ENCODE data around the gene CD300A.

CD300A gene

GRCh38 chr17:74478420-74479100, 12.1 kb downstream of the CD300A start:
- DNase-seq (ENCODE audit: low read depth), result peak; percentile 87
- TF ChIP-seq CTCF (IDR thresholded peaks at IDR 0.05; ENCODE audit: low read depth, low read length), result no peak
- peak; percentile 70 for TF ChIP-seq MYC (IDR thresholded peaks at IDR 0.05; ENCODE audit: low read depth, low read length)
- TF ChIP-seq, protein P1, sequence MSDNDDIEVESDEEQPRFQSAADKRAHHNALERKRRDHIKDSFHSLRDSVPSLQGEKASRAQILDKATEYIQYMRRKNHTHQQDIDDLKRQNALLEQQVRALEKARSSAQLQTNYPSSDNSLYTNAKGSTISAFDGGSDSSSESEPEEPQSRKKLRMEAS (IDR thresholded peaks at IDR 0.05; ENCODE audit: low read depth, low read length), result peak; percentile 93
- no peak for TF ChIP-seq POLR2A (IDR thresholded peaks at IDR 0.05; ENCODE audit: extremely low read depth, insufficient read length)
- no peak overlapping the region for H3K4me3 ChIP-seq (ENCODE audit: low read depth, low read length)

DNA sequence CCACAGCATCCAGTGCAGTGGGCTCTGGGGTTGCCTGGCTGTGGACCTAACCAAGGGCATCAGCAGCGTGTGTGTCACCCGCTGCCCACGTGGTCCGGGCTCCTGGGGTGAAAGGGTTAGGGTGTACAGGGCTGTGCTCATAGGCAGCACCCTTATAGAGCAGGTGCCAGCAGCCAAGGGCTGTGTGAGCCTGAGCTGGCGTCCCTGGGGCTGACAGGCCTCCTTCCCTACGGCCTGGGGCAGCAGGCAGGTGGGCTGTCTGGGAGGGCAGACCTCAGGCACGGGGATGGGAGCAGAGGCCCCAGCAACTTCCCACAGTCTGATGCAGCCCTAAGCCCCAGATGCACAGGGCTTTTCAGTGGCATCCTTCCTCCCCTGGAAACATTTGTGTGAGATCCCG, 13.9 kb downstream of the CD300A start:
- TF ChIP-seq CTCF (IDR thresholded peaks at IDR 0.05; ENCODE audit: low read depth, low read length) (no peak), POLR2A (IDR thresholded peaks at IDR 0.05; ENCODE audit: extremely low read depth, insufficient read length) (no peak), MYC (IDR thresholded peaks at IDR 0.05; ENCODE audit: low read depth, low read length) (no peak)
- TF ChIP-seq, protein P1 (IDR thresholded peaks at IDR 0.05; ENCODE audit: low read depth, low read length), result no peak
- no peak overlapping the region for H3K4me3 ChIP-seq (ENCODE audit: low read depth, low read length)
- DNase-seq (ENCODE audit: low read depth), result no peak

- DNase-seq (ENCODE audit: low read depth), result no peak
- H3K4me3 ChIP-seq (ENCODE audit: low read depth, low read length), result no peak overlapping the region
- no peak for TF ChIP-seq POLR2A (IDR thresholded peaks at IDR 0.05; ENCODE audit: extremely low read depth, insufficient read length)
- TF ChIP-seq, protein P1 (IDR thresholded peaks at IDR 0.05; ENCODE audit: low read depth, low read length), result no peak
- no peak for TF ChIP-seq CTCF (IDR thresholded peaks at IDR 0.05; ENCODE audit: low read depth, low read length)
- TF ChIP-seq MYC (IDR thresholded peaks at IDR 0.05; ENCODE audit: low read depth, low read length), result no peak
Measured at GRCh38 chr17:74481621-74482020, 15.2 kb downstream of the CD300A start.

GRCh38 chr17:74484066-74484465, 17.6 kb downstream of the CD300A start:
- TF ChIP-seq, protein P1 (IDR thresholded peaks at IDR 0.05; ENCODE audit: low read depth, low read length), result no peak
- no peak for TF ChIP-seq POLR2A (IDR thresholded peaks at IDR 0.05; ENCODE audit: extremely low read depth, insufficient read length)
- TF ChIP-seq MYC (IDR thresholded peaks at IDR 0.05; ENCODE audit: low read depth, low read length), result no peak
- no peak for TF ChIP-seq CTCF (IDR thresholded peaks at IDR 0.05; ENCODE audit: low read depth, low read length)
- DNase-seq (ENCODE audit: low read depth), result no peak

DNA sequence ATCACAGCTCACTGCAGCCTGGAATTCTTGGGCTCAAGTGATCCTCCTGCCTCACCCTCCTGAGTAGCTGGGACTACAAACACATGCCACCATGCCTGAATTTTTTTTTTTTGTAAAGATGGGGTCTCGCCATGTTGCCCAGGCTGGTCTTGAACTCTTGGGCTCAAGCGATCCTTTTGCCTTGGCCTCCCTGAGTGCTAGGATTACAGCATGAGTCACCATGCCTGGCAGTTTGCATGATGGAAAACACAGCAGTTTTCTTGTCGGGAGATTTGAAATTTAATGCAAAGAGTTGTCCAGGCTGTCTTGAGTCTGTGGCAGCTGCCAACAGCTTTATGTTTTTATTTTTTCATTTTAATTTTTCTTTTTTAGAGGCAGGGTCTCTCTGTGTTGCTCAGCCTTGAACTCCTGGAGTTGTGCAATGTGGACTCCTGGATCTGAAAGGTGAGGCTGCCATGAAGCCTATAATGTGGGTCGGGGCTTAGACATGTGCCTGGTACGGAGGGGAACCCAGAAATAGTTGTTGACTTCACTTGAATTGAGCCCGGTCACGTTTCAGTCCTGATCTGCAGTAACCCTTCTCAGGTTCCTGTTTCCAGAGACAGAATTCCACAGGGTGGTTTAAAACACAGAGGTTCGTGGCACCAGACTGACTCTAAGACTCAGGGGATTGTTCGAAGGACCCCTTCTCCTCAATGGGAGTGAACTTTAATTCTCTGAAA, 18.7 kb downstream of the CD300A start:
- TF ChIP-seq CTCF (IDR thresholded peaks at IDR 0.05; ENCODE audit: low read depth, low read length) (no peak), MYC (IDR thresholded peaks at IDR 0.05; ENCODE audit: low read depth, low read length) (no peak), POLR2A (IDR thresholded peaks at IDR 0.05; ENCODE audit: extremely low read depth, insufficient read length) (no peak)
- TF ChIP-seq, protein P1 (IDR thresholded peaks at IDR 0.05; ENCODE audit: low read depth, low read length), result no peak
- no peak overlapping the region for H3K4me3 ChIP-seq (ENCODE audit: low read depth, low read length)

More at GRCh38 chr17:74484066-74484465, 17.6 kb downstream of the CD300A start:
- no peak overlapping the region for H3K4me3 ChIP-seq (ENCODE audit: low read depth, low read length)

More for the DNA sequence above, 18.7 kb downstream of the CD300A start:
- no peak for DNase-seq (ENCODE audit: low read depth)

All from NB4 (cell line).